ENCODE results near the gene SORT1. TPM values are rescaled to one million over a fixed set of nuclear protein-coding genes. Genes with fewer than 3 reads are reported as not detected.
A peak's percentile ranks its signal among the peaks of the same experiment; 100 is the strongest.

The SORT1 gene
- total and polyA plus RNA-seq, 2 of the 13 experiments (the other 11 are each of a cell fraction or from before 2014, with no cell fraction given), result 32.4 to 93.0 TPM

- TF ChIP-seq ZNF580 (CRISPR knock-in tag; IDR thresholded peaks at IDR 0.05; ENCODE audit: borderline replicate concordance, low read depth), result 0 out of 2 replicates have a peak, but pooled peaks have one; percentile 8
- 0 out of 2 replicates have a peak, but pooled peaks have one; percentile 37 for TF ChIP-seq RXRA (CRISPR knock-in tag; IDR thresholded peaks at IDR 0.05)
- TF ChIP-seq KMT2A (CRISPR knock-in tag; IDR thresholded peaks at IDR 0.05), result peak; percentile 3; the same call in 1 of the 2 replicates
- no peak for TF ChIP-seq ZNF616 (CRISPR knock-in tag; IDR thresholded peaks at IDR 0.05; ENCODE audit: low read depth)
- TF ChIP-seq FOXO1 (CRISPR knock-in tag; IDR thresholded peaks at IDR 0.05), result no peak
- peak; percentile 6; the same call in 1 of the 2 replicates for TF ChIP-seq TAF1 (CRISPR knock-in tag; IDR thresholded peaks at IDR 0.05)
- TF ChIP-seq, protein P1, sequence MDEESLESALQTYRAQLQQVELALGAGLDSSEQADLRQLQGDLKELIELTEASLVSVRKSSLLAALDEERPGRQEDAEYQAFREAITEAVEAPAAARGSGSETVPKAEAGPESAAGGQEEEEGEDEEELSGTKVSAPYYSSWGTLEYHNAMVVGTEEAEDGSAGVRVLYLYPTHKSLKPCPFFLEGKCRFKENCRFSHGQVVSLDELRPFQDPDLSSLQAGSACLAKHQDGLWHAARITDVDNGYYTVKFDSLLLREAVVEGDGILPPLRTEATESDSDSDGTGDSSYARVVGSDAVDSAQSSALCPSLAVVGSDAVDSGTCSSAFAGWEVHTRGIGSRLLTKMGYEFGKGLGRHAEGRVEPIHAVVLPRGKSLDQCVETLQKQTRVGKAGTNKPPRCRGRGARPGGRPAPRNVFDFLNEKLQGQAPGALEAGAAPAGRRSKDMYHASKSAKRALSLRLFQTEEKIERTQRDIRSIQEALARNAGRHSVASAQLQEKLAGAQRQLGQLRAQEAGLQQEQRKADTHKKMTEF (CRISPR knock-in tag; IDR thresholded peaks at IDR 0.05), result peak; percentile 17; the same call in 1 of the 2 replicates
- TF ChIP-seq ZNF598 (CRISPR knock-in tag; IDR thresholded peaks at IDR 0.05; ENCODE audit: borderline replicate concordance), result 0 out of 2 replicates have a peak, but pooled peaks have one; percentile 44
- TF ChIP-seq NR2F1 (CRISPR knock-in tag; IDR thresholded peaks at IDR 0.05), result peak in 1 of 2 experiments; percentile 28; a peak in 1 of 4 replicates
- TF ChIP-seq ZFYVE20 (CRISPR knock-in tag; IDR thresholded peaks at IDR 0.05; ENCODE audit: borderline replicate concordance, low read depth), result no peak
Observed at GRCh38 chr1:109398343-109399225, 866 bp upstream of the SORT1 start (continued).
